IMR-90 (cell line): ENCODE results near the gene KCNJ6. TPM values are rescaled to one million over a fixed set of nuclear protein-coding genes. Genes with fewer than 3 reads are reported as not detected.

Experiments
- ATAC-seq: fragments of 200-7000 bp; cut with Tn5 transposase; 2 replicates; pipeline ENCODE4 v1.9.1; 2020; ENCODE audit warnings: low read depth, mild to moderate bottlenecking, moderate library complexity
- BruUV-seq: library from RNA; stranded (reverse); fragments of 400-500 nt; replicated peaks from 2 replicates; lab custom pipeline; 2021; lab: Mats Ljungman, UMichigan
- CTCF ChIA-PET: fragments of 300-600 bp; formaldehyde crosslinking; extraction: SDS; loops from one replicate; lab custom pipeline; 2021; ENCODE audit warnings: antibody characterized with exemption; lab: Yijun Ruan, JAX
- POLR2A ChIA-PET: fragments of 300-600 bp; sonication (Branson Sonifier 250); formaldehyde crosslinking; loops from one replicate; lab custom pipeline; 2022; ENCODE audit warnings: antibody characterized with exemption; ENCODE audit not compliant: unreplicated experiment; lab: Charles Lee
- DNase-seq: peaks from one replicate; pipeline ENCODE4 v3.0.0; 2013
- H2AFZ ChIP-seq: replicated peaks from 2 replicates; pipeline ENCODE3; 2013; ENCODE audit warnings: low read length, mild to moderate bottlenecking; ENCODE audit not compliant: poor library complexity
- H2AK5ac ChIP-seq: 2 replicates; pipeline ENCODE4 v1.6.1; 2013; ENCODE audit warnings: low read depth, low read length, inconsistent platforms
- H2AK9ac ChIP-seq: replicated peaks from 2 replicates; pipeline ENCODE3; 2013; ENCODE audit warnings: mild to moderate bottlenecking, low read depth, low read length, moderate library complexity; ENCODE audit not compliant: poor library complexity
- H2BK120ac ChIP-seq: 2 replicates; pipeline ENCODE4 v1.6.1; 2013; ENCODE audit warnings: low read depth, low read length, inconsistent platforms
- H2BK15ac ChIP-seq: 3 replicates; pipeline ENCODE4 v1.6.1; 2013; ENCODE audit warnings: low read depth, low read length, inconsistent platforms
- H2BK20ac ChIP-seq: 2 replicates; pipeline ENCODE4 v1.6.1; 2013; ENCODE audit warnings: low read depth, mild to moderate bottlenecking, inconsistent platforms, low read length, moderate library complexity
- H2BK5ac ChIP-seq: 2 replicates; pipeline ENCODE4 v1.6.1; 2013; ENCODE audit warnings: mild to moderate bottlenecking, low read depth, low read length, inconsistent platforms; ENCODE audit not compliant: poor library complexity, severe bottlenecking
- H3K14ac ChIP-seq: replicated peaks from 2 replicates; pipeline ENCODE4 v1.6.1; 2013; ENCODE audit warnings: low read depth, low read length, inconsistent platforms
- H3K18ac ChIP-seq: 2 replicates; pipeline ENCODE4 v1.6.1; 2013; ENCODE audit warnings: low read depth, low read length, control low read depth
- H3K23ac ChIP-seq: 2 replicates; pipeline ENCODE4 v1.6.1; 2013; ENCODE audit warnings: low read depth, low read length, inconsistent platforms
- H3K27ac ChIP-seq: 2 replicates; pipeline ENCODE4 v1.5.1; 2013; ENCODE audit warnings: mild to moderate bottlenecking, control low read depth, low read length; ENCODE audit not compliant: insufficient read depth
- H3K27me3 ChIP-seq: 2 replicates; pipeline ENCODE4 v1.6.1; 2013; ENCODE audit warnings: low read length; ENCODE audit not compliant: control insufficient read depth, insufficient read depth
- H3K36me3 ChIP-seq: 2 replicates; pipeline ENCODE4 v1.6.1; 2013; ENCODE audit warnings: low read length, mixed read lengths; ENCODE audit not compliant: control insufficient read depth, insufficient read depth
- H3K4ac ChIP-seq: 2 replicates; pipeline ENCODE4 v1.6.1; 2013; ENCODE audit warnings: low read depth, low read length, inconsistent platforms
- H3K4me1 ChIP-seq: 2 replicates; pipeline ENCODE4 v1.6.1; 2013; ENCODE audit warnings: low read length, mixed read lengths; ENCODE audit not compliant: control insufficient read depth, insufficient read depth
- H3K4me2 ChIP-seq: 2 replicates; pipeline ENCODE4 v1.6.1; 2013; ENCODE audit warnings: low read depth, mild to moderate bottlenecking, control low read depth, low read length, moderate library complexity
- H3K4me3 ChIP-seq: 2 replicates; pipeline ENCODE4 v1.5.1; 2013; ENCODE audit warnings: low read depth, mild to moderate bottlenecking, control low read depth, low read length, moderate library complexity; ENCODE audit not compliant: insufficient read depth
- H3K56ac ChIP-seq: 2 replicates; pipeline ENCODE4 v1.6.1; 2013; ENCODE audit warnings: low read length, inconsistent platforms; ENCODE audit not compliant: insufficient read depth; ENCODE audit errors: extremely low read depth
- H3K79me1 ChIP-seq, 2 experiments: 2 replicates each; pipeline ENCODE4 v1.6.1; 2013; ENCODE audit warnings: low read length in 2 of 2, inconsistent platforms in 1 of 2, low read depth in 1 of 2
- H3K9ac ChIP-seq: 2 replicates; pipeline ENCODE4 v1.6.1; 2013; ENCODE audit warnings: low read depth, low read length, control low read depth
- H3K9me1 ChIP-seq: 2 replicates; pipeline ENCODE4 v1.6.1; 2013; ENCODE audit warnings: low read length, inconsistent platforms; ENCODE audit not compliant: insufficient read depth
- H3K9me3 ChIP-seq: 2 replicates; pipeline ENCODE4 v1.6.1; 2013; ENCODE audit warnings: low read length; ENCODE audit not compliant: control insufficient read depth, insufficient read depth
- H4K20me1 ChIP-seq: 2 replicates; pipeline ENCODE4 v1.6.1; 2013; ENCODE audit warnings: low read length, inconsistent platforms; ENCODE audit not compliant: insufficient read depth
- H4K5ac ChIP-seq: 2 replicates; pipeline ENCODE4 v1.6.1; 2013; ENCODE audit warnings: mild to moderate bottlenecking, low read depth, low read length, control low read depth
- H4K8ac ChIP-seq, 2 experiments: 2 replicates each; pipeline ENCODE4 v1.6.1; 2013; ENCODE audit warnings: low read depth in 2 of 2, low read length in 2 of 2, control low read depth in 1 of 2, inconsistent platforms in 1 of 2
- H4K91ac ChIP-seq: 2 replicates; pipeline ENCODE4 v1.6.1; 2013; ENCODE audit warnings: low read depth, low read length, inconsistent platforms; ENCODE audit not compliant: insufficient read depth
- BHLHE40 ChIP-seq: fragments of 150-350 bp; IDR thresholded peaks from 2 replicates; pipeline ENCODE4 v1.6.1; 2016; ENCODE audit warnings: mild to moderate bottlenecking, low read depth, low read length
- CEBPB ChIP-seq: IDR thresholded peaks from 2 replicates; pipeline ENCODE4 v1.6.1; 2012; ENCODE audit warnings: low read depth, low read length, improper control_type of control experiment
- CHD1 ChIP-seq: IDR thresholded peaks from 2 replicates; pipeline ENCODE4 v1.6.1; 2012; ENCODE audit warnings: low read depth, low read length, improper control_type of control experiment
- FOS ChIP-seq: fragments of 150-350 bp; IDR thresholded peaks from 2 replicates; pipeline ENCODE4 v1.6.1; 2016; ENCODE audit warnings: low read depth, low read length
- MAFK ChIP-seq: IDR thresholded peaks from 2 replicates; pipeline ENCODE4 v1.6.1; 2012; ENCODE audit warnings: low read depth, low read length, improper control_type of control experiment
- MAZ ChIP-seq: IDR thresholded peaks from 2 replicates; pipeline ENCODE4 v1.6.1; 2012; ENCODE audit warnings: low read depth, mild to moderate bottlenecking, low read length, improper control_type of control experiment, moderate library complexity, borderline replicate concordance
- MXI1 ChIP-seq: IDR thresholded peaks from 2 replicates; pipeline ENCODE4 v1.6.1; 2012; ENCODE audit warnings: low read depth, mild to moderate bottlenecking, low read length, moderate library complexity, borderline replicate concordance
- NFE2L2 ChIP-seq: fragments of 150-350 bp; IDR thresholded peaks from 2 replicates; pipeline ENCODE4 v1.6.1; 2016; ENCODE audit warnings: low read depth, mild to moderate bottlenecking, low read length
- POLR2A ChIP-seq: IDR thresholded peaks from 2 replicates; pipeline ENCODE4 v1.6.1; 2012; ENCODE audit warnings: mild to moderate bottlenecking, low read depth, low read length
- RAD21 ChIP-seq: IDR thresholded peaks from 2 replicates; pipeline ENCODE4 v1.6.1; 2012; ENCODE audit warnings: low read length, improper control_type of control experiment
- RCOR1 ChIP-seq: IDR thresholded peaks from 2 replicates; pipeline ENCODE4 v1.6.1; 2012; ENCODE audit warnings: mild to moderate bottlenecking, low read length, improper control_type of control experiment; ENCODE audit not compliant: insufficient replicate concordance
- RFX5 ChIP-seq: IDR thresholded peaks from 2 replicates; pipeline ENCODE4 v1.8.0; 2012; ENCODE audit warnings: low read depth, mild to moderate bottlenecking, low read length, moderate library complexity
- SMC3 ChIP-seq: fragments of 150-350 bp; IDR thresholded peaks from 2 replicates; pipeline ENCODE4 v1.6.1; 2016; ENCODE audit warnings: low read depth, mild to moderate bottlenecking, antibody characterized with exemption, low read length, moderate library complexity
- WGBS, 2 experiments: methylation state at CpG; one replicate each; pipeline versions ENCODE4 v1.1.5 to v1.1.7; 2013; ENCODE audit warnings: missing lambda C conversion rate in 2 of 2; ENCODE audit not compliant: insufficient read length in 1 of 2; ENCODE audit errors: extremely low coverage in 2 of 2; 5-methylcytosine and 5-hydroxymethylcytosine counted together
- dilution Hi-C: fragments of 300-500 bp; cut with HindIII; formaldehyde crosslinking; loops from one replicate; pipeline ENCODE4 v1.14.3; 2018; ENCODE audit warnings: low sequenced_read_pairs; ENCODE audit not compliant: unreplicated experiment
- in situ Hi-C: fragments of 300-500 bp; cut with MboI; formaldehyde crosslinking; loops from 3 replicates; pipeline ENCODE4 v1.14.3; 2019; ENCODE audit warnings: low sequenced_read_pairs, inconsistent platforms, mixed read lengths
- intact Hi-C: fragments of 100-400 bp; cut with micrococcal nuclease; formaldehyde crosslinking; loops from 2 replicates; pipeline ENCODE4 v1.10.0; 2022
- polyA plus RNA-seq, 3 experiments: library from polyadenylated mRNA; depleted of rRNA; stranded (reverse); fragments of >200 nt; gene quantifications; 2 replicates each; pipeline ENCODE4 v1.2.3, GENCODE V29; 2012; ENCODE audit warnings: low replicate concordance in 1 of 3
- total RNA-seq: library from RNA; depleted of rRNA; stranded (reverse); fragments of >200 nt; gene quantifications from 2 replicates; pipeline ENCODE4 v1.2.3, GENCODE V29; 2012
- TF ChIP-seq, protein P1 (sequence below): fragments of 150-350 bp; IDR thresholded peaks from 2 replicates; pipeline ENCODE4 v1.6.1; 2017; ENCODE audit warnings: mild to moderate bottlenecking, antibody characterized with exemption, low read length, low read depth
- TF ChIP-seq, protein P2 (sequence below): conservative IDR thresholded peaks from 2 replicates; pipeline ENCODE4 v1.5.1; 2012; ENCODE audit warnings: mild to moderate bottlenecking, low read depth, low read length, improper control_type of control experiment
- TF ChIP-seq, protein P3 (sequence below): fragments of 150-350 bp; IDR thresholded peaks from 2 replicates; pipeline ENCODE4 v1.6.1; 2016; ENCODE audit warnings: low read depth, mild to moderate bottlenecking, low read length, moderate library complexity, borderline replicate concordance

Gene KCNJ6
- total and polyA plus RNA-seq, 2 of the 4 experiments (the other 2 are of a cell fraction): under 0.01 to 0.02 TPM

DNA sequence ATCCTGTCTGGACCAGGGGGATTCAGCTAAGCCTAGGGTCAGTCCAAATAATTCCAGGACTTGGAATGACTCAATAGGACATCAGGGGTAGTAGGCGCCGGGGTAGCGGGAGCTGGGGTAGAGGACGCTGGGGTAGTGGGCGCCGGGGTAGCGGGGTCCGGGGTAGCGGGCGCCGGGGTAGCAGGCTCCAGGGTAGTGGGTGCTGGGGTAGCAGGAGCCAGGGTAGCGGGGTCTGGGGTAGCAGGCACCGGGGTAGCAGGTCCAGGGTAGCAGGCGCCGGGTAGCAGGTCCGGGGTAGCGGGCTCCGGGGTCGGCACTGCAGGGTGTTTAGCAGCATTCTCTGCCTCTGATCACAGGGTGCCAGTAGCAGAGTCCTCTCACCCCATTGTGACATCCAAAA lies 248.9 kb downstream of the KCNJ6 start:
- POLR2A ChIA-PET: no interaction called here
- no peak overlapping the region for H3K23ac ChIP-seq
- no peak overlapping the region for H2BK5ac ChIP-seq
- no peak overlapping the region for H4K91ac ChIP-seq
- in situ Hi-C loops (no loop called here), dilution Hi-C loops (no loop called here), intact Hi-C loops (no loop called here)
- no peak overlapping the region for H3K18ac ChIP-seq
- no peak overlapping the region for H4K8ac ChIP-seq
- no peak overlapping the region for H2BK20ac ChIP-seq
- H3K79me1 ChIP-seq: no peaks in the 10 kb centered on the region
- no peak overlapping the region for H3K56ac ChIP-seq
- no peaks in the 10 kb centered on the region for H3K9me3 ChIP-seq
- WGBS, 2 experiments: no CpG with 5 or more reads among the region's 19 CpGs
- H2AK5ac ChIP-seq: no peak overlapping the region
- no peak for TF ChIP-seq CEBPB
- TF ChIP-seq, protein P1, sequence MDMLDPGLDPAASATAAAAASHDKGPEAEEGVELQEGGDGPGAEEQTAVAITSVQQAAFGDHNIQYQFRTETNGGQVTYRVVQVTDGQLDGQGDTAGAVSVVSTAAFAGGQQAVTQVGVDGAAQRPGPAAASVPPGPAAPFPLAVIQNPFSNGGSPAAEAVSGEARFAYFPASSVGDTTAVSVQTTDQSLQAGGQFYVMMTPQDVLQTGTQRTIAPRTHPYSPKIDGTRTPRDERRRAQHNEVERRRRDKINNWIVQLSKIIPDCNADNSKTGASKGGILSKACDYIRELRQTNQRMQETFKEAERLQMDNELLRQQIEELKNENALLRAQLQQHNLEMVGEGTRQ: no peak
- TF ChIP-seq MAZ: no peak
- no peak for TF ChIP-seq CHD1
- TF ChIP-seq RFX5: no peak
- TF ChIP-seq NFE2L2: no peak
- TF ChIP-seq, protein P2, sequence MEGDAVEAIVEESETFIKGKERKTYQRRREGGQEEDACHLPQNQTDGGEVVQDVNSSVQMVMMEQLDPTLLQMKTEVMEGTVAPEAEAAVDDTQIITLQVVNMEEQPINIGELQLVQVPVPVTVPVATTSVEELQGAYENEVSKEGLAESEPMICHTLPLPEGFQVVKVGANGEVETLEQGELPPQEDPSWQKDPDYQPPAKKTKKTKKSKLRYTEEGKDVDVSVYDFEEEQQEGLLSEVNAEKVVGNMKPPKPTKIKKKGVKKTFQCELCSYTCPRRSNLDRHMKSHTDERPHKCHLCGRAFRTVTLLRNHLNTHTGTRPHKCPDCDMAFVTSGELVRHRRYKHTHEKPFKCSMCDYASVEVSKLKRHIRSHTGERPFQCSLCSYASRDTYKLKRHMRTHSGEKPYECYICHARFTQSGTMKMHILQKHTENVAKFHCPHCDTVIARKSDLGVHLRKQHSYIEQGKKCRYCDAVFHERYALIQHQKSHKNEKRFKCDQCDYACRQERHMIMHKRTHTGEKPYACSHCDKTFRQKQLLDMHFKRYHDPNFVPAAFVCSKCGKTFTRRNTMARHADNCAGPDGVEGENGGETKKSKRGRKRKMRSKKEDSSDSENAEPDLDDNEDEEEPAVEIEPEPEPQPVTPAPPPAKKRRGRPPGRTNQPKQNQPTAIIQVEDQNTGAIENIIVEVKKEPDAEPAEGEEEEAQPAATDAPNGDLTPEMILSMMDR: no peak
- TF ChIP-seq RCOR1: no peak
- TF ChIP-seq RAD21: no peak
- TF ChIP-seq SMC3: no peak
- TF ChIP-seq FOS: no peak
- no peak for TF ChIP-seq POLR2A
- no peak for TF ChIP-seq MXI1
- TF ChIP-seq, protein P3, sequence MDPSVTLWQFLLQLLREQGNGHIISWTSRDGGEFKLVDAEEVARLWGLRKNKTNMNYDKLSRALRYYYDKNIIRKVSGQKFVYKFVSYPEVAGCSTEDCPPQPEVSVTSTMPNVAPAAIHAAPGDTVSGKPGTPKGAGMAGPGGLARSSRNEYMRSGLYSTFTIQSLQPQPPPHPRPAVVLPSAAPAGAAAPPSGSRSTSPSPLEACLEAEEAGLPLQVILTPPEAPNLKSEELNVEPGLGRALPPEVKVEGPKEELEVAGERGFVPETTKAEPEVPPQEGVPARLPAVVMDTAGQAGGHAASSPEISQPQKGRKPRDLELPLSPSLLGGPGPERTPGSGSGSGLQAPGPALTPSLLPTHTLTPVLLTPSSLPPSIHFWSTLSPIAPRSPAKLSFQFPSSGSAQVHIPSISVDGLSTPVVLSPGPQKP: no peak
- TF ChIP-seq MAFK: no peak
- TF ChIP-seq BHLHE40: no peak
- H3K9ac ChIP-seq: no peak overlapping the region
- no peak overlapping the region for H3K27ac ChIP-seq
- BruUV-seq: no TSS peak
- H2AK9ac ChIP-seq: no peak overlapping the region
- CTCF ChIA-PET: no interaction called here
- no peak overlapping the region for H3K4me3 ChIP-seq
- peaks cover 9% of the 10 kb centered on the region for H3K27me3 ChIP-seq
- peaks cover 2% of the 10 kb centered on the region; the same call in 1 of the 2 replicates for H3K4me1 ChIP-seq
- no peak overlapping the region for H4K5ac ChIP-seq
- H3K14ac ChIP-seq: no peak overlapping the region
- H2AFZ ChIP-seq: no peak overlapping the region
- no peaks in the 10 kb centered on the region; the same call in 1 of the 2 replicates for H4K20me1 ChIP-seq
- H2BK15ac ChIP-seq: no peak overlapping the region
- ATAC-seq (no peak), DNase-seq (no peak)
- H3K36me3 ChIP-seq: no peaks in the 10 kb centered on the region
- no peaks in the 10 kb centered on the region for H3K9me1 ChIP-seq
- no peak overlapping the region for H2BK120ac ChIP-seq
- H3K4ac ChIP-seq: no peak overlapping the region
- no peak overlapping the region for H3K4me2 ChIP-seq
